SK-N-MC (cell line): ENCODE results near the gene KCTD16.

ENCODE experiments used
- EZH2 ChIP-seq: fragments of 200-600 bp; sonication (generic); IDR thresholded peaks from one replicate; pipeline ENCODE4 v1.6.1; 2017; ENCODE audit warnings: antibody characterized with exemption
- POLR2AphosphoS5 ChIP-seq: IDR thresholded peaks from 2 replicates; pipeline ENCODE4 v1.6.1; 2012; ENCODE audit warnings: mild to moderate bottlenecking, low read depth, low read length, borderline replicate concordance

GRCh38 chr5:144318011-144318410 lies 147.3 kb downstream of the KCTD16 start:
- TF ChIP-seq POLR2AphosphoS5 (no peak), EZH2 (no peak)
